Sigmoid colon (tissue), 3 donors: Measurements from ENCODE around the gene IL1RAPL2.

Source experiments
- POLR2A ChIP-seq, 2 donors: fragments of 450-650 bp; IDR thresholded peaks; one replicate each; pipeline ENCODE4 v1.6.1; 2016; ENCODE audit warnings: antibody characterized with exemption in 2 of 2, mild to moderate bottlenecking in 2 of 2, moderate library complexity in 2 of 2
- TF ChIP-seq, protein P1 (sequence below), 4 experiments: fragments of 450-650 bp in 3 of 4; fragments of 200-600 bp in 1 of 4; IDR thresholded peaks; one replicate each; pipeline ENCODE4 v1.5.1; 2016 to 2019; ENCODE audit warnings: antibody characterized with exemption in 4 of 4, mild to moderate bottlenecking in 3 of 4, moderate library complexity in 2 of 4

DNA sequence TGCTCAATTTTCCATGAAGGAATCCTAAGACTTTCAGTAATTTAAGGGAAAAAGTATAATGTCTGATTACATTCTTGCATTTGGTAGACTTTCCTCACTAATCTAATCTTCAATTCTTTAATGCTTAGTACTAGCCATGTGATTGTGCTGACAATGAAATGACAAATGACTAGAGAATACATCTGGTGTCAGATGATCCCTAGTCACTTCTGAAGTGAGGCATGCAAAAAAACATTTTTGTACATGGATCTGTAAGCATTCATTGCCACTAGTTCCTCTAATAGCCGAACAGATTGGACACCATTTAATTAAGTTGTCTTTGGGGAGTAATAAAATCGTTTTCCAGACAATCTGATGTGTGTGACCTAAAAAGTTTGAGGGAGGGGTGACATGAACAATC, 1193.6 kb downstream of the IL1RAPL2 start:
- TF ChIP-seq, protein P1, sequence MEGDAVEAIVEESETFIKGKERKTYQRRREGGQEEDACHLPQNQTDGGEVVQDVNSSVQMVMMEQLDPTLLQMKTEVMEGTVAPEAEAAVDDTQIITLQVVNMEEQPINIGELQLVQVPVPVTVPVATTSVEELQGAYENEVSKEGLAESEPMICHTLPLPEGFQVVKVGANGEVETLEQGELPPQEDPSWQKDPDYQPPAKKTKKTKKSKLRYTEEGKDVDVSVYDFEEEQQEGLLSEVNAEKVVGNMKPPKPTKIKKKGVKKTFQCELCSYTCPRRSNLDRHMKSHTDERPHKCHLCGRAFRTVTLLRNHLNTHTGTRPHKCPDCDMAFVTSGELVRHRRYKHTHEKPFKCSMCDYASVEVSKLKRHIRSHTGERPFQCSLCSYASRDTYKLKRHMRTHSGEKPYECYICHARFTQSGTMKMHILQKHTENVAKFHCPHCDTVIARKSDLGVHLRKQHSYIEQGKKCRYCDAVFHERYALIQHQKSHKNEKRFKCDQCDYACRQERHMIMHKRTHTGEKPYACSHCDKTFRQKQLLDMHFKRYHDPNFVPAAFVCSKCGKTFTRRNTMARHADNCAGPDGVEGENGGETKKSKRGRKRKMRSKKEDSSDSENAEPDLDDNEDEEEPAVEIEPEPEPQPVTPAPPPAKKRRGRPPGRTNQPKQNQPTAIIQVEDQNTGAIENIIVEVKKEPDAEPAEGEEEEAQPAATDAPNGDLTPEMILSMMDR (IDR thresholded peaks at IDR 0.05) = no peak
- TF ChIP-seq POLR2A (IDR thresholded peaks at IDR 0.05) = no peak
